Upper lobe of right lung (tissue), 1 donor: ENCODE measurements around the gene DBP. TPM values are rescaled to one million over a fixed set of nuclear protein-coding genes. Genes with fewer than 3 reads are reported as not detected.
"Not testable (repeated sequence)": the region's sequence is repeated elsewhere in the genome, so short reads cannot be mapped to it uniquely, and the experiment has no call there.

Experiments
- ATAC-seq: fragments of 200-7000 bp; cut with Tn5 transposase; one replicate; pipeline ENCODE4 v1.9.1; 2020; ENCODE audit warnings: mild to moderate bottlenecking, moderate library complexity
- DNase-seq: peaks from one replicate; pipeline ENCODE4 v3.0.0-alpha.2; 2020
- H3K27ac ChIP-seq: fragments of 200-600 bp; one replicate; pipeline ENCODE4 v1.8.0; 2022
- H3K27me3 ChIP-seq: fragments of 200-600 bp; one replicate; pipeline ENCODE4 v1.8.0; 2022; ENCODE audit warnings: mild to moderate bottlenecking
- H3K36me3 ChIP-seq: fragments of 200-600 bp; one replicate; pipeline ENCODE4 v1.8.0; 2022
- H3K4me1 ChIP-seq: fragments of 200-600 bp; one replicate; pipeline ENCODE4 v1.8.0; 2022
- H3K4me3 ChIP-seq: fragments of 200-600 bp; one replicate; pipeline ENCODE4 v1.8.0; 2022; ENCODE audit warnings: mild to moderate bottlenecking
- H3K9me3 ChIP-seq: fragments of 200-600 bp; one replicate; pipeline ENCODE4 v1.8.0; 2022
- intact Hi-C: fragments of 100-400 bp; cut with DNase I; formaldehyde crosslinking; loops from one replicate; pipeline ENCODE4 v1.11.0; 2022
- long read RNA-seq: library from polyadenylated mRNA; unstranded; transcript quantifications from one replicate; pipeline ENCODE4 v2.0.0, GENCODE V29; 2021
- total RNA-seq: library from RNA; stranded (reverse); fragmentation: NEBNext Ultra II Directional; extraction: Animal tissue kit (Norgen Biotek cat#: 25700); gene quantifications from one replicate; pipeline ENCODE4 v1.2.1, GENCODE V29; 2021
- TF ChIP-seq, protein P1 (sequence below): fragments of 200-600 bp; IDR thresholded peaks from one replicate; pipeline ENCODE4 v1.8.0; 2022; ENCODE audit warnings: antibody characterized with exemption
- donor health status: DM: no; HTN: yes; CAD: no; lungs with severe emphysema.

The DBP gene, protein sequence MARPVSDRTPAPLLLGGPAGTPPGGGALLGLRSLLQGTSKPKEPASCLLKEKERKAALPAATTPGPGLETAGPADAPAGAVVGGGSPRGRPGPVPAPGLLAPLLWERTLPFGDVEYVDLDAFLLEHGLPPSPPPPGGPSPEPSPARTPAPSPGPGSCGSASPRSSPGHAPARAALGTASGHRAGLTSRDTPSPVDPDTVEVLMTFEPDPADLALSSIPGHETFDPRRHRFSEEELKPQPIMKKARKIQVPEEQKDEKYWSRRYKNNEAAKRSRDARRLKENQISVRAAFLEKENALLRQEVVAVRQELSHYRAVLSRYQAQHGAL
- 17.7 TPM for total RNA-seq
- long read RNA-seq, transcript DBP-201 (4 exons, 2,229 nt), result major isoform, 26 of 29 reads
- long read RNA-seq, partial matches to known transcripts, result 3 of 29 reads
- long read RNA-seq, other reads (novel, unspliced or antisense), result 0 of 29 reads

DNA sequence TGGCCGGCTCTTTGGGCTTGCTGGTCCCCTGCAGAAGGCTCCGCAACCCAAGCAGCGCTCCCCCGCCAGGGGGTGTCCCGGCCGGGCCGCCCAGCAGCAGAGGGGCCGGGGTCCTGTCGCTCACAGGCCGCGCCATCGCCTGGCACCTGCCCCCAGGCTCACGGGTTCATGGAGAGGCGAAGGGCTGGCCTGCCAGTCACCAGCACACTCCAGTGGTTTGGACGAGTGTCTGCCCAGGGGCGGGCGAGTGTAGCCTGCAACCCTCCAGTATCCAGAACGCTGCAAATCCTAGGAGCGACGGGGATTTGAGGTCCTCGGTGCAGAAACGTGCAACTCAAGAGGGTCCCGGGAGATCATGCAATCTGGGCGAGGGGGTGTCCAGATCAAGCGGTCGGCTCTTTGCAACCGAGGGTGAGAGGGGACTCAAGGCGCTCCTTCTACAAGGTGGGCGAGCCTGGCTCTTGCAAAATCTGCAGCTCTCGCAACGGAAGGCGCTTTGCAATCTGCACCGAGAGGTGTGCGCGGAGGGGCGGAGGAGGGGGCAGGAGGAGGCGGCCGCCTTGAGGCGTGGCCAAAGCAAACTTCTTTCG lies at the start of gene DBP:
Gene DBP, minus strand, starts transcription at position 521 of the 590 bp plus-strand sequence. Its CDS starts 385 bp downstream, at position 136.
- intact Hi-C loops, result no loop called here
- Histone ChIP-seq H3K27ac (peak within 1 kb of the TSS; percentile 93), H3K36me3 (peaks cover 10% of the 10 kb centered on the region), H3K27me3 (no peaks in the 10 kb centered on the region), H3K9me3 (no peaks in the 10 kb centered on the region), H3K4me3 (peak within 1 kb of the TSS; percentile 80), H3K4me1 (peaks cover 32% of the 10 kb centered on the region)
- DNase-seq (peak; percentile 88), ATAC-seq (peak; percentile 3)
- TF ChIP-seq, protein P1, sequence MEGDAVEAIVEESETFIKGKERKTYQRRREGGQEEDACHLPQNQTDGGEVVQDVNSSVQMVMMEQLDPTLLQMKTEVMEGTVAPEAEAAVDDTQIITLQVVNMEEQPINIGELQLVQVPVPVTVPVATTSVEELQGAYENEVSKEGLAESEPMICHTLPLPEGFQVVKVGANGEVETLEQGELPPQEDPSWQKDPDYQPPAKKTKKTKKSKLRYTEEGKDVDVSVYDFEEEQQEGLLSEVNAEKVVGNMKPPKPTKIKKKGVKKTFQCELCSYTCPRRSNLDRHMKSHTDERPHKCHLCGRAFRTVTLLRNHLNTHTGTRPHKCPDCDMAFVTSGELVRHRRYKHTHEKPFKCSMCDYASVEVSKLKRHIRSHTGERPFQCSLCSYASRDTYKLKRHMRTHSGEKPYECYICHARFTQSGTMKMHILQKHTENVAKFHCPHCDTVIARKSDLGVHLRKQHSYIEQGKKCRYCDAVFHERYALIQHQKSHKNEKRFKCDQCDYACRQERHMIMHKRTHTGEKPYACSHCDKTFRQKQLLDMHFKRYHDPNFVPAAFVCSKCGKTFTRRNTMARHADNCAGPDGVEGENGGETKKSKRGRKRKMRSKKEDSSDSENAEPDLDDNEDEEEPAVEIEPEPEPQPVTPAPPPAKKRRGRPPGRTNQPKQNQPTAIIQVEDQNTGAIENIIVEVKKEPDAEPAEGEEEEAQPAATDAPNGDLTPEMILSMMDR, result peak; percentile 21

DNA sequence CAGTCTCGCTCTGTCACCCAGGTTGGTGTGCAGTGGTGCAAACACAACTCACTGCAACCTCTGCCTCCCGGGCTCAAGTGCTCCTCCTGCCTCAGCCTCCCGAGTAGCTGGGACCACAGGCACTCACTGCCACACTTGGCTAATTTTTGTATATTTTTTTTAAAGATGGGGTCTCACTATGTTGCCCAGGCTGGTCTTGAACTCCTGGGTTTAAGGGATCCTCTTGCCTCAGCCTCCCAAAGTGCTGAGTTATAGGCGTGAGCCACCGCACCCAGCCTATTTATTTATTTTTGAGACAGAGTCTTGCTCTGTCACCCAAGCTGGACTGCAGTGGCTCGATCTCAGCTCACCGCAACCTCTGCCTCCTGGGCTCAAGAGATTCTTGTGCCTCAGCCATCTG lies 49.5 kb upstream of the DBP start:
- H3K27ac ChIP-seq, DNase-seq, H3K27me3 ChIP-seq, intact Hi-C loops, ATAC-seq, H3K9me3 ChIP-seq, H3K4me3 ChIP-seq, H3K36me3 ChIP-seq, H3K4me1 ChIP-seq: not testable (repeated sequence)

DNA sequence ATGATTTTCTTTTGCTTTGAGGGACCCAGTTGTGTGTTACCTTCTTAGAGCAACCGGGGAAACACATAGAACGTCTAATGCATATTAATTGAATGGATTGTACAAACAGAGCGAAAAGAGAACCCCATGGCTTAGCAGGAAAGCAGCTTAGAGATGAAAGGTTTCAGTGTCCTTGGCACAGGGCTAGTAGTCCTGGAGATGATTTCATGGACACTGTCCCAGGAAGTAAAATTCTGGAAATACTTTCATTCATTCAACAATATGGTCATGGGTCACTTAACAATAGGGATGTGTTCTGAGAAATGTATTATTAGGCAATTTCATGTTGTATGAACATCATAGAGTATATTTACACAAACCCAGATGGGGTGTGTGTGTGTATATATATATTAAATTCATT lies 48.9 kb upstream of the DBP start:
- Histone ChIP-seq H3K36me3 (no peaks in the 10 kb centered on the region), H3K27ac (no peak overlapping the region), H3K4me3 (no peak overlapping the region), H3K9me3 (no peaks in the 10 kb centered on the region), H3K27me3 (no peaks in the 10 kb centered on the region), H3K4me1 (peaks cover 3% of the 10 kb centered on the region)
- DNase-seq (no peak), ATAC-seq (no peak)
- intact Hi-C loops, result no loop called here
- TF ChIP-seq, protein P1, result no peak

DNA sequence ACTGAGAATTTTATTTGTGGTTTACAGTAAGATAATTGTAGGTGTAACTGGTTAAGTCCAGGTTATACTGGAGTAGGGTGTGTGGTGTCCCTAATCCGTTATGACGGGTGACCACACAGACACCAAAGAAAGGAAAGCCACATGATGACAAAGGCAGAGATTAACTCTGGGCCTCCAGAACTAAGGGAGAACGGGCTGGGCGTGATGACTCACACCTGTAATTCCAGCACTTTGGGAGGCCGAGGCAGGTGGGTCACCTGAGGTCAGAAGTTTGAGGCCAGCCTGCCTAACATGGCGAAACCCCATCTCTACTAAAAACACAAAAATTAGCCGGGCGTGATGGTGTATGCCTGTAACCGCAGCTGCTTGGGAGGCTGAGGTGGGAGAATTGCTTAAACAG lies 48.4 kb upstream of the DBP start:
- no peak for DNase-seq
- intact Hi-C loops, result no loop called here
- no peak overlapping the region for H3K4me3 ChIP-seq
- TF ChIP-seq, protein P1, result no peak
- H3K9me3 ChIP-seq, result no peaks in the 10 kb centered on the region
- H3K27ac ChIP-seq, result no peak overlapping the region
- H3K36me3 ChIP-seq, result no peaks in the 10 kb centered on the region
- H3K27me3 ChIP-seq, result no peaks in the 10 kb centered on the region
- ATAC-seq, result no peak
- peaks cover 3% of the 10 kb centered on the region for H3K4me1 ChIP-seq

DNA sequence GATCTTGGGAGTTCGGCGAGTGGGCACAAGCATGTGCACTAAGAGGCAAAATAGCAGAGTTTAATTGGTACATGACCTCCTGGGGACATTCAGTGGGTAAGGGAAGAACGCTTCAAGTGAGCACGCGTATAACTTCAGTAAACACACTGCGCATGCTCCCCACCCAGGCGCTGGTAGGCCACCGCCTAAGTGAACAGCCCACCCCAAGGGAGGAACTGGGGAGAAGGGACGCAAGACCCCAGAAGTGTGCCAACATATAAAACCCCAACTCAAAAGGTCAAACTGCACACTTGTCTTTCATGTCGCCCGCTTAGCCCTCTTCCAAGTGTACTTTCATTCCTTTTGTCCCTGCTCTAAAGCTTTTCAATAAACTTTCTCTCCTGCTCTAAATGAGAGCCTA lies 46.2 kb upstream of the DBP start:
- H3K4me3 ChIP-seq, result peak overlapping the region; percentile 21
- H3K4me1 ChIP-seq, result peaks cover 4% of the 10 kb centered on the region
- ATAC-seq (peak; percentile 67), DNase-seq (no peak)
- H3K9me3 ChIP-seq, result no peaks in the 10 kb centered on the region
- TF ChIP-seq, protein P1, result no peak
- H3K27me3 ChIP-seq, result no peaks in the 10 kb centered on the region
- H3K27ac ChIP-seq, result no peak overlapping the region
- no peaks in the 10 kb centered on the region for H3K36me3 ChIP-seq
- intact Hi-C loops, result no loop called here

DNA sequence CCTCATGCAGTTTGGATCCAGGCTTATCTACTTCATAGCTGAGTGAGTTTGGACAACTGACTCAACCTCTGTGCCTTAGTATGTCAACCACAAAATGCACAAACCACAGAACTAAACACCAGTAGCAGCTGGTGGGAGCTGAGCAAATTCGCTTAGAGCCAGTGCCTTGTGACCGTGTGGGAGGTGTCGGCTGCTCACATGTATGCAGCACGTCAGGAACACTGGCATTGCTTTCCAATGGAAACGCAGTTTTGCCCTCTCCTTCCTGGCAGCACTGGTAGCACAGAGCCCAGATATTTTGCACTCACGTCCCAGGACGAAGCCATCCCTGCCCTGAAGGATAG lies 43.9 kb upstream of the DBP start:
- DNase-seq, result no peak
- ATAC-seq, result peak; percentile 35
- Histone ChIP-seq H3K27ac (no peak overlapping the region), H3K27me3 (no peaks in the 10 kb centered on the region), H3K4me3 (no peak overlapping the region), H3K4me1 (peaks cover 6% of the 10 kb centered on the region), H3K9me3 (no peaks in the 10 kb centered on the region), H3K36me3 (no peaks in the 10 kb centered on the region)
- intact Hi-C loops, result no loop called here
- TF ChIP-seq, protein P1, result no peak
